GM18867 (cell line): Measurements from ENCODE around the gene LRR1.
"Not testable (repeated sequence)": the region's sequence is repeated elsewhere in the genome, so short reads cannot be mapped to it uniquely, and the experiment has no call there.

Source experiments
- ATAC-seq: cut with Tn5 transposase; IDR thresholded peaks from one replicate; pipeline ENCODE4 v1.9.1; 2021; ENCODE audit warnings: mild to moderate bottlenecking, moderate library complexity; ENCODE audit not compliant: unreplicated experiment

LRR1 gene

GRCh38 chr14:49598485-49599300 lies at the start of gene LRR1:
Gene LRR1 (plus strand): TSS chr14:49598940. CDS start chr14:49599021, 81 bp downstream.
- peak; percentile 52 for ATAC-seq

- ATAC-seq = no peak
Observed at GRCh38 chr14:49549446-49549845, 49.3 kb upstream of the LRR1 start.

- no peak for ATAC-seq
Observed at GRCh38 chr14:49549881-49550280, 48.9 kb upstream of the LRR1 start.

- no peak for ATAC-seq
Observed at GRCh38 chr14:49550286-49551184, 48.2 kb upstream of the LRR1 start.

GRCh38 chr14:49551569-49551968 lies 47.2 kb upstream of the LRR1 start:
- ATAC-seq = no peak

GRCh38 chr14:49553106-49553505 lies 45.6 kb upstream of the LRR1 start:
- ATAC-seq = no peak

- no peak for ATAC-seq
Observed at GRCh38 chr14:49553892-49554291, 44.8 kb upstream of the LRR1 start.

GRCh38 chr14:49559979-49560768 lies 38.6 kb upstream of the LRR1 start:
- ATAC-seq = peak; percentile 74

GRCh38 chr14:49566714-49567113 lies 32.0 kb upstream of the LRR1 start:
- no peak for ATAC-seq

GRCh38 chr14:49569281-49569680 lies 29.5 kb upstream of the LRR1 start:
- ATAC-seq = no peak

- ATAC-seq = no peak
Observed at GRCh38 chr14:49574038-49574437, 24.7 kb upstream of the LRR1 start.

GRCh38 chr14:49578141-49578540 lies 20.6 kb upstream of the LRR1 start:
- ATAC-seq = no peak

- no peak for ATAC-seq
Observed at GRCh38 chr14:49579841-49580240, 18.9 kb upstream of the LRR1 start.

GRCh38 chr14:49581209-49582112 lies 17.3 kb upstream of the LRR1 start:
- no peak for ATAC-seq

GRCh38 chr14:49582113-49582977 lies 16.4 kb upstream of the LRR1 start:
- no peak for ATAC-seq

GRCh38 chr14:49583629-49584028 lies 15.1 kb upstream of the LRR1 start:
- ATAC-seq = no peak

GRCh38 chr14:49584058-49584457 lies 14.7 kb upstream of the LRR1 start:
- no peak for ATAC-seq

GRCh38 chr14:49584981-49585640 lies 13.6 kb upstream of the LRR1 start:
- not testable (repeated sequence) for ATAC-seq
